SU-DHL-6 (cell line): Measurements from ENCODE around the gene SLC25A26.

Experiments
- CTCF ChIP-seq: fragments of 200-600 bp; sonication (generic); IDR thresholded peaks from one replicate; pipeline ENCODE4 v1.5.1; 2017; ENCODE audit warnings: antibody characterized with exemption, mild to moderate bottlenecking, low read length, moderate library complexity; ENCODE audit not compliant: insufficient read depth, poor library complexity, severe bottlenecking
- EZH2phosphoT487 ChIP-seq: fragments of 200-600 bp; sonication (generic), shearing (Covaris generic); conservative IDR thresholded peaks from 2 replicates; pipeline ENCODE4 v1.6.1; 2018; ENCODE audit warnings: mild to moderate bottlenecking, antibody characterized with exemption, low read length, moderate library complexity, mixed read lengths

- TF ChIP-seq CTCF (no peak), EZH2phosphoT487 (no peak)
Observed at GRCh38 chr3:66419036-66419435, 198.2 kb downstream of the SLC25A26 start.
